ENCODE measurements around the gene CLEC4E.

- no peak for TF ChIP-seq BRD4 (CRISPR knock-in tag; IDR thresholded peaks at IDR 0.05)
- TF ChIP-seq SIX1 (CRISPR knock-in tag; IDR thresholded peaks at IDR 0.05; ENCODE audit: borderline replicate concordance): no peak
- TF ChIP-seq TEF (CRISPR knock-in tag; IDR thresholded peaks at IDR 0.05): no peak
- no peak for TF ChIP-seq PHF8 (CRISPR knock-in tag; IDR thresholded peaks at IDR 0.05)
- no peak for TF ChIP-seq REPIN1 (CRISPR knock-in tag; IDR thresholded peaks at IDR 0.05; ENCODE audit: borderline replicate concordance, low read depth)
- no peak for TF ChIP-seq RAD21 (CRISPR knock-in tag; IDR thresholded peaks at IDR 0.05)
Measured at GRCh38 chr12:8566525-8566924, 25.8 kb upstream of the CLEC4E start.
